Measurements from ENCODE around the gene AUTS2.

Gene AUTS2

GRCh38 chr7:69696686-69697685 is 98.7 kb downstream of the AUTS2 start:
- no peak overlapping the region for H3K27ac ChIP-seq (ENCODE audit: poor library complexity, severe bottlenecking)

GRCh38 chr7:69698109-69698825 is 100.0 kb downstream of the AUTS2 start:
- ATAC-seq (ENCODE audit: low read depth) (no peak), DNase-seq (ENCODE audit: low spot score) (no peak)
- no peak for TF ChIP-seq CTCF (IDR thresholded peaks at IDR 0.05; ENCODE audit: poor library complexity, severe bottlenecking)
- no peaks in the 10 kb centered on the region for H3K27me3 ChIP-seq (ENCODE audit: insufficient read depth, poor library complexity, severe bottlenecking)
- no peaks in the 10 kb centered on the region for H3K4me1 ChIP-seq (ENCODE audit: insufficient read depth, poor library complexity, severe bottlenecking)
- H3K9me3 ChIP-seq (ENCODE audit: severe bottlenecking): no peaks in the 10 kb centered on the region
- no peak overlapping the region for H3K27ac ChIP-seq (ENCODE audit: poor library complexity, severe bottlenecking)
- no peak overlapping the region for H3K4me3 ChIP-seq (ENCODE audit: severe bottlenecking)
- no peaks in the 10 kb centered on the region for H3K36me3 ChIP-seq (ENCODE audit: low read depth)

More at GRCh38 chr7:69696686-69697685, 98.7 kb downstream of the AUTS2 start:
- no peak for DNase-seq (ENCODE audit: low spot score)
- H3K4me1 ChIP-seq (ENCODE audit: insufficient read depth, poor library complexity, severe bottlenecking): no peaks in the 10 kb centered on the region
- H3K36me3 ChIP-seq (ENCODE audit: low read depth): no peaks in the 10 kb centered on the region
- no peak for ATAC-seq (ENCODE audit: low read depth)
- no peak overlapping the region for H3K4me3 ChIP-seq (ENCODE audit: severe bottlenecking)
- no peaks in the 10 kb centered on the region for H3K27me3 ChIP-seq (ENCODE audit: insufficient read depth, poor library complexity, severe bottlenecking)
- H3K9me3 ChIP-seq (ENCODE audit: severe bottlenecking): no peaks in the 10 kb centered on the region
- no peak for TF ChIP-seq CTCF (IDR thresholded peaks at IDR 0.05; ENCODE audit: poor library complexity, severe bottlenecking)

GRCh38 chr7:69699931-69700330 is 101.7 kb downstream of the AUTS2 start:
- Histone ChIP-seq H3K4me3 (ENCODE audit: severe bottlenecking) (no peak overlapping the region), H3K9me3 (ENCODE audit: severe bottlenecking) (no peaks in the 10 kb centered on the region), H3K27ac (ENCODE audit: poor library complexity, severe bottlenecking) (no peak overlapping the region), H3K27me3 (ENCODE audit: insufficient read depth, poor library complexity, severe bottlenecking) (no peaks in the 10 kb centered on the region), H3K36me3 (ENCODE audit: low read depth) (no peaks in the 10 kb centered on the region), H3K4me1 (ENCODE audit: insufficient read depth, poor library complexity, severe bottlenecking) (no peaks in the 10 kb centered on the region)
- DNase-seq (ENCODE audit: low spot score): no peak
- no peak for ATAC-seq (ENCODE audit: low read depth)
- TF ChIP-seq CTCF (IDR thresholded peaks at IDR 0.05; ENCODE audit: poor library complexity, severe bottlenecking): no peak

- no peaks in the 10 kb centered on the region for H3K4me1 ChIP-seq (ENCODE audit: insufficient read depth, poor library complexity, severe bottlenecking)
- no peak for TF ChIP-seq CTCF (IDR thresholded peaks at IDR 0.05; ENCODE audit: poor library complexity, severe bottlenecking)
- H3K9me3 ChIP-seq (ENCODE audit: severe bottlenecking): no peaks in the 10 kb centered on the region
- no peak overlapping the region for H3K27ac ChIP-seq (ENCODE audit: poor library complexity, severe bottlenecking)
- no peak overlapping the region for H3K4me3 ChIP-seq (ENCODE audit: severe bottlenecking)
- no peaks in the 10 kb centered on the region for H3K27me3 ChIP-seq (ENCODE audit: insufficient read depth, poor library complexity, severe bottlenecking)
- H3K36me3 ChIP-seq (ENCODE audit: low read depth): no peaks in the 10 kb centered on the region
- no peak for DNase-seq (ENCODE audit: low spot score)
- ATAC-seq (ENCODE audit: low read depth): no peak
Measured at GRCh38 chr7:69700331-69700730, 102.1 kb downstream of the AUTS2 start.
